Activated naive CD4-positive, alpha-beta T cell treated with anti-CD3 and anti-CD28 coated beads, Interleukin-2, amount 10 ng/mL, durations not matched to agents 7 days and 5 days (primary cell): Measurements from ENCODE around the gene AGAP1.

Experiments
- CTCF ChIA-PET: fragments of 350-600 bp; sonication (Branson Sonifier 250); formaldehyde crosslinking; loops from one replicate; lab custom pipeline; 2021; ENCODE audit warnings: antibody characterized with exemption; lab: Charles Lee
- DNase-seq: peaks from one replicate; pipeline ENCODE4 v3.0.0-alpha.2; 2020
- H3K27ac Mint-ChIP-seq: one replicate; pipeline ENCODE4 v1.8.0; 2021; ENCODE audit warnings: mild to moderate bottlenecking, moderate library complexity, mixed read lengths
- H3K27me3 Mint-ChIP-seq: one replicate; pipeline ENCODE4 v1.8.0; 2021; ENCODE audit warnings: mild to moderate bottlenecking, mixed read lengths
- H3K36me3 Mint-ChIP-seq: one replicate; pipeline ENCODE4 v1.8.0; 2021; ENCODE audit warnings: mixed read lengths
- H3K4me1 Mint-ChIP-seq: one replicate; pipeline ENCODE4 v1.8.0; 2021; ENCODE audit warnings: mixed read lengths
- H3K4me3 Mint-ChIP-seq: one replicate; pipeline ENCODE4 v1.8.0; 2021; ENCODE audit warnings: mild to moderate bottlenecking, moderate library complexity, mixed read lengths
- H3K9me3 Mint-ChIP-seq: one replicate; pipeline ENCODE4 v1.8.0; 2021; ENCODE audit warnings: mixed read lengths

AGAP1 gene

GRCh38 chr2:236165842-236166795, 672.3 kb downstream of the AGAP1 start:
- peak overlapping the region; percentile 40 for H3K4me3 Mint-ChIP-seq
- H3K36me3 Mint-ChIP-seq: peaks cover 8% of the 10 kb centered on the region
- CTCF ChIA-PET: interaction anchor here (1.6 kb wide), 1 partner anchor 12 kb away, joined by 6 read pairs; no protein-coding TSS in a partner anchor
- peak overlapping the region; percentile 74 for H3K27ac Mint-ChIP-seq
- no peak for DNase-seq
- H3K27me3 Mint-ChIP-seq: peaks cover 93% of the 10 kb centered on the region
- H3K9me3 Mint-ChIP-seq: no peaks in the 10 kb centered on the region
- peaks cover 5% of the 10 kb centered on the region for H3K4me1 Mint-ChIP-seq

GRCh38 chr2:236166796-236167296, 673.0 kb downstream of the AGAP1 start:
- Mint-ChIP-seq H3K27ac (peak overlapping the region; percentile 74), H3K4me1 (peaks cover 5% of the 10 kb centered on the region), H3K9me3 (no peaks in the 10 kb centered on the region), H3K4me3 (peak overlapping the region; percentile 40), H3K27me3 (peaks cover 93% of the 10 kb centered on the region), H3K36me3 (peaks cover 8% of the 10 kb centered on the region)
- DNase-seq: no peak
- CTCF ChIA-PET: no interaction called here

- H3K9me3 Mint-ChIP-seq: no peaks in the 10 kb centered on the region
- H3K27me3 Mint-ChIP-seq: peaks cover 93% of the 10 kb centered on the region
- no peak for DNase-seq
- CTCF ChIA-PET: no interaction called here
- H3K4me3 Mint-ChIP-seq: no peak overlapping the region
- H3K27ac Mint-ChIP-seq: no peak overlapping the region
- H3K4me1 Mint-ChIP-seq: peaks cover 5% of the 10 kb centered on the region
- H3K36me3 Mint-ChIP-seq: peaks cover 8% of the 10 kb centered on the region
These were observed 673.7 kb downstream of the AGAP1 start for GRCh38 chr2:236167297-236168109.

- CTCF ChIA-PET: interaction anchor here (1.4 kb wide), 1 partner anchor 10 kb away, joined by 4 read pairs; no protein-coding TSS in a partner anchor
- H3K4me1 Mint-ChIP-seq: peaks cover 5% of the 10 kb centered on the region
- H3K27ac Mint-ChIP-seq: peak within 1 kb of the TSS; percentile 81
- no peak for DNase-seq
- peaks cover 8% of the 10 kb centered on the region for H3K36me3 Mint-ChIP-seq
- H3K9me3 Mint-ChIP-seq: no peaks in the 10 kb centered on the region
- H3K27me3 Mint-ChIP-seq: peaks cover 93% of the 10 kb centered on the region
- no peak within 1 kb of the TSS for H3K4me3 Mint-ChIP-seq
These were observed 674.6 kb downstream of the AGAP1 start, which contains the start of gene GBX2 for GRCh38 chr2:236168110-236169080. Gene GBX2, minus strand, starts transcription at chr2:236168386. Its CDS starts 415 bp downstream, at chr2:236167971.

- Mint-ChIP-seq H3K27ac (peak overlapping the region; percentile 81), H3K4me3 (no peak overlapping the region), H3K36me3 (peaks cover 8% of the 10 kb centered on the region), H3K9me3 (no peaks in the 10 kb centered on the region), H3K27me3 (peaks cover 93% of the 10 kb centered on the region), H3K4me1 (peaks cover 5% of the 10 kb centered on the region)
- CTCF ChIA-PET: interaction anchor here (1.4 kb wide), 1 partner anchor 9 kb away, joined by 4 read pairs; no protein-coding TSS in a partner anchor
- no peak for DNase-seq
These were observed 675.4 kb downstream of the AGAP1 start for GRCh38 chr2:236169151-236169721.

DNA sequence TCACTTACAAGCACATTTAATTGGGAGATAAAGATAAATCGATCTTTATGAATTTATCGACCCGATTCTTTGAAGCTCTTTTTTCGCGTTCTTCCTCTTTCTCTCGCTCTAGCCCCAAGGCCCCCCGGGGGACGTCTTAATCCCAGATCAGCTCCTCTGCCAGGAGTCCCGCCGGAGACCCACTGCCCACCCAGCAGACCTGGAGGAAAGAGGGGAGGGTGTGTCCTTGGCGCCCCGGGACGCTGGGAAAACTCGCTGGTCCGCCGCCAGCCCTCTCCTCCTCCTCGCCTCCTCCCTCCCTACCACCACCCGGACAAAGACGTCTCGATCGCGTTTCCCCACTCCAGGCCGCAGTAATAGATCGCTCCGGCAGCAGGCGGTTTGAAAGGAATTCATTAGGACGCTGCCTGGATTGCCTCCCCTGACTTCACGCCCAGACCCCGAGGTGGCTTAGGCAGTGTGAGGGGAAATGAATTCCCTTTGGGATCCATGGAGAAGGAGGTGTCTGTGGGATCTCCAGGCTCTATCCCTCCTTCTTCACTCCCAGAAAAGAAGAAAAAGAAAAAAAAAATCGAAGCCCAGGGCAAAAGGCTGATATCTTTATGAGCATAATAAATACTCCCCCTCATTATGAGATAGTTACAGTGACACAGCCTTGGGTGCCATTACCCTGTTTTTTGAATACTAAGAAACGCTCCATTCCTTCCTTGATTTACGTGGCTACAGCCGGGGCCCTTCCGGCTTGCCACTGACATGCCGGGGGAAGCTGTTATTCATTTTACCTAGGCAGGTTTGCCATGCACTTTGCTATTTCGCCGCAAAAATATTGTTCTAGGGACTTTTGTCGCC, 676.1 kb downstream of the AGAP1 start:
- Mint-ChIP-seq H3K36me3 (peaks cover 8% of the 10 kb centered on the region), H3K4me3 (no peak overlapping the region), H3K4me1 (peaks cover 5% of the 10 kb centered on the region), H3K9me3 (no peaks in the 10 kb centered on the region), H3K27me3 (peaks cover 93% of the 10 kb centered on the region), H3K27ac (peak overlapping the region; percentile 81)
- no peak for DNase-seq
- CTCF ChIA-PET: interaction anchor here (1.4 kb wide), 1 partner anchor 9 kb away, joined by 4 read pairs; no protein-coding TSS in a partner anchor

GRCh38 chr2:236170590-236171165, 676.8 kb downstream of the AGAP1 start:
- peaks cover 5% of the 10 kb centered on the region for H3K4me1 Mint-ChIP-seq
- H3K36me3 Mint-ChIP-seq: peaks cover 8% of the 10 kb centered on the region
- H3K27me3 Mint-ChIP-seq: peaks cover 93% of the 10 kb centered on the region
- no peaks in the 10 kb centered on the region for H3K9me3 Mint-ChIP-seq
- H3K27ac Mint-ChIP-seq: peak overlapping the region; percentile 60
- CTCF ChIA-PET: no interaction called here
- no peak overlapping the region for H3K4me3 Mint-ChIP-seq
- DNase-seq: no peak

GRCh38 chr2:236171181-236171679, 677.4 kb downstream of the AGAP1 start:
- H3K36me3 Mint-ChIP-seq: peaks cover 8% of the 10 kb centered on the region
- CTCF ChIA-PET: interaction anchor here (0.6 kb wide), 1 partner anchor 405 kb away, joined by 3 read pairs; no protein-coding TSS in a partner anchor
- no peak overlapping the region for H3K4me3 Mint-ChIP-seq
- no peak for DNase-seq
- no peaks in the 10 kb centered on the region for H3K9me3 Mint-ChIP-seq
- peaks cover 5% of the 10 kb centered on the region for H3K4me1 Mint-ChIP-seq
- H3K27me3 Mint-ChIP-seq: peaks cover 93% of the 10 kb centered on the region
- peak overlapping the region; percentile 60 for H3K27ac Mint-ChIP-seq

- CTCF ChIA-PET: interaction anchor here (0.6 kb wide), 1 partner anchor 406 kb away, joined by 3 read pairs; no protein-coding TSS in a partner anchor
- no peaks in the 10 kb centered on the region for H3K9me3 Mint-ChIP-seq
- H3K27me3 Mint-ChIP-seq: peaks cover 93% of the 10 kb centered on the region
- H3K36me3 Mint-ChIP-seq: peaks cover 8% of the 10 kb centered on the region
- no peak for DNase-seq
- H3K4me3 Mint-ChIP-seq: no peak overlapping the region
- no peak overlapping the region for H3K27ac Mint-ChIP-seq
- H3K4me1 Mint-ChIP-seq: peaks cover 1% of the 10 kb centered on the region
These were observed 677.9 kb downstream of the AGAP1 start for GRCh38 chr2:236171680-236172254.

- DNase-seq: no peak
- Mint-ChIP-seq H3K27ac (no peak overlapping the region), H3K27me3 (peaks cover 93% of the 10 kb centered on the region)
These were observed 678.6 kb downstream of the AGAP1 start for GRCh38 chr2:236172255-236173035.

More at GRCh38 chr2:236172255-236173035, 678.6 kb downstream of the AGAP1 start:
- no peaks in the 10 kb centered on the region for H3K9me3 Mint-ChIP-seq
- H3K4me1 Mint-ChIP-seq: no peaks in the 10 kb centered on the region
- H3K36me3 Mint-ChIP-seq: peaks cover 8% of the 10 kb centered on the region
- H3K4me3 Mint-ChIP-seq: no peak overlapping the region
- CTCF ChIA-PET: no interaction called here
